Natural killer cell (primary cell): ENCODE measurements around the gene FER. TPM values are rescaled to one million over a fixed set of nuclear protein-coding genes. Genes with fewer than 3 reads are reported as not detected.

Experiments used
- ATAC-seq, 3 donors: fragments of 150-1000 bp in 2 of 3; fragments of 200-7000 bp in 1 of 3; cut with Tn5 transposase; 1 replicate in 1 of 3; 2 replicates in 2 of 3; pipeline ENCODE4 v1.10.0; 2021; ENCODE audit warnings: mild to moderate bottlenecking in 2 of 3, moderate library complexity in 2 of 3
- DNase-seq, 2 donors: peaks; one replicate each; pipeline versions ENCODE4 v3.0.0 to v3.0.0-alpha.2; 2013 to 2021; ENCODE audit warnings: mixed read lengths in 1 of 2
- H3K27ac ChIP-seq: one replicate; pipeline ENCODE4 v1.5.1; 2013; ENCODE audit warnings: mild to moderate bottlenecking, low read length
- H3K27me3 ChIP-seq: one replicate; pipeline ENCODE4 v1.6.1; 2013; ENCODE audit warnings: low read length; ENCODE audit not compliant: control insufficient read depth, insufficient read depth
- H3K36me3 ChIP-seq: one replicate; pipeline ENCODE4 v1.6.1; 2013; ENCODE audit warnings: low read length; ENCODE audit not compliant: control insufficient read depth, insufficient read depth
- H3K4me1 ChIP-seq: one replicate; pipeline ENCODE4 v1.6.1; 2013; ENCODE audit warnings: low read length; ENCODE audit not compliant: control insufficient read depth, insufficient read depth
- H3K4me3 ChIP-seq: one replicate; pipeline ENCODE4 v1.5.1; 2013; ENCODE audit warnings: low read length
- H3K9me3 ChIP-seq: one replicate; pipeline ENCODE4 v1.6.1; 2013; ENCODE audit warnings: low read length; ENCODE audit not compliant: control insufficient read depth, insufficient read depth
- H3K27ac Mint-ChIP-seq, 2 donors: one replicate each; pipeline ENCODE4 v1.8.0; 2022; ENCODE audit warnings: mild to moderate bottlenecking in 2 of 2, mixed read lengths in 2 of 2, moderate library complexity in 1 of 2
- H3K27me3 Mint-ChIP-seq, 2 donors: one replicate each; pipeline ENCODE4 v1.8.0; 2022; ENCODE audit warnings: low read depth in 2 of 2, mixed read lengths in 2 of 2
- H3K36me3 Mint-ChIP-seq: one replicate; pipeline ENCODE4 v1.8.0; 2022; ENCODE audit warnings: mixed read lengths
- H3K4me1 Mint-ChIP-seq, 2 donors: one replicate each; pipeline ENCODE4 v1.8.0; 2022; ENCODE audit warnings: mixed read lengths in 2 of 2
- H3K4me3 Mint-ChIP-seq: one replicate; pipeline ENCODE4 v1.8.0; 2022; ENCODE audit warnings: mild to moderate bottlenecking, moderate library complexity, mixed read lengths
- H3K9me3 Mint-ChIP-seq, 2 donors: one replicate each; pipeline ENCODE4 v1.8.0; 2022; ENCODE audit warnings: mixed read lengths in 2 of 2
- WGBS: methylation state at CpG from one replicate; pipeline ENCODE4 v1.1.7; 2013; ENCODE audit warnings: missing lambda C conversion rate; ENCODE audit not compliant: insufficient coverage; 5-methylcytosine and 5-hydroxymethylcytosine counted together
- intact Hi-C: fragments of 100-400 bp; cut with micrococcal nuclease; formaldehyde crosslinking; loops from one replicate; pipeline ENCODE4 v1.14.2; 2022
- total RNA-seq, 4 donors: library from RNA; stranded (reverse); fragments of 120-200 nt in 1 of 4; gene quantifications; one replicate each; pipeline versions ENCODE4 v1.2.3 to v1.2.4, GENCODE V29; 2013 to 2022
- TF ChIP-seq, protein P1 (sequence below): fragments of 200-600 bp; IDR thresholded peaks from one replicate; pipeline ENCODE4 v1.8.0; 2022; ENCODE audit warnings: antibody characterized with exemption

Gene FER
- total RNA-seq, 3 donors from 2014 or later (not counting 1 experiment from before 2014, with no cell fraction given): 17.3 to 25.2 (median 19.4) TPM

DNA sequence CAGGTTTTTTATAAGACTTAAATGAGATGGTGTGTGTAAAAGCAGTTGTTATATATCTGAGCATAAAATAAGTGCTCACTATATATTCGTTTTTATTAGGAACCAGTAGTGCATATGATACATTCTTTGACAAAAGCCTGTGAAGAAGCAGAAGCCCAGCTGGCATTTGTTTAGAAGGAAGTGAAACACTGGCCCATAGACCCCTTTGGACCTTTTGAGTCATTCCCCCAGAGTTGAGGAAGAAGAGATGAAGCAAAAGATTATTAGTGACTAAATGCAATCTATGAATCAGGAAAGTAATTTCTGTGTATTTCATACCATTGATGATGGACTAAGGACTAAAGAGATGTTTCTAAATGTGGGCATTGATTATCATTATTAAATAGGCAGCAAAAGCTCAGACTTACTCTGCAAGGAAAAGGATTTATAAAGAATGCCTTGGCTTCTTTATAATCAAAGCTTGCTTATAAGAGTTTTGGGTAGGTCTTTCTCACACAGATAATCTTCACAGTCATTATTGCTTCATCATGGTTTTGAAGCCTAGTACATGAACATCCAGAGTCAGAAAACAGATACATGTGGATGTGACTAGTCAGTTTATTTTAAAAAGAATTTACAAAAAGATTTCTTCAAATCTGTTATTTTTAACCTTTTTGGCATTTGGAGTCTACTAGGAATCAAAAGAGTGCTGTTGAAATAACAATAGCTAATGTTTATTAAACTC lies 16.9 kb upstream of the FER start:
- peaks cover 10% of the 10 kb centered on the region for H3K4me1 ChIP-seq
- no peak overlapping the region for H3K27ac ChIP-seq
- H3K27ac Mint-ChIP-seq: no peak overlapping the region
- no peak overlapping the region for H3K4me3 Mint-ChIP-seq
- H3K27me3 Mint-ChIP-seq: peaks cover 3 to 6% of the 10 kb centered on the region in 2 donors
- H3K36me3 ChIP-seq: no peaks in the 10 kb centered on the region
- H3K4me1 Mint-ChIP-seq: peaks cover 25 to 33% of the 10 kb centered on the region in 2 donors
- no peaks in the 10 kb centered on the region for H3K9me3 Mint-ChIP-seq
- DNase-seq (no peak), ATAC-seq (no peak)
- H3K36me3 Mint-ChIP-seq: no peaks in the 10 kb centered on the region
- H3K27me3 ChIP-seq: no peaks in the 10 kb centered on the region
- 100% methylated on average over 1 of the region's 1 CpG for WGBS
- TF ChIP-seq, protein P1, sequence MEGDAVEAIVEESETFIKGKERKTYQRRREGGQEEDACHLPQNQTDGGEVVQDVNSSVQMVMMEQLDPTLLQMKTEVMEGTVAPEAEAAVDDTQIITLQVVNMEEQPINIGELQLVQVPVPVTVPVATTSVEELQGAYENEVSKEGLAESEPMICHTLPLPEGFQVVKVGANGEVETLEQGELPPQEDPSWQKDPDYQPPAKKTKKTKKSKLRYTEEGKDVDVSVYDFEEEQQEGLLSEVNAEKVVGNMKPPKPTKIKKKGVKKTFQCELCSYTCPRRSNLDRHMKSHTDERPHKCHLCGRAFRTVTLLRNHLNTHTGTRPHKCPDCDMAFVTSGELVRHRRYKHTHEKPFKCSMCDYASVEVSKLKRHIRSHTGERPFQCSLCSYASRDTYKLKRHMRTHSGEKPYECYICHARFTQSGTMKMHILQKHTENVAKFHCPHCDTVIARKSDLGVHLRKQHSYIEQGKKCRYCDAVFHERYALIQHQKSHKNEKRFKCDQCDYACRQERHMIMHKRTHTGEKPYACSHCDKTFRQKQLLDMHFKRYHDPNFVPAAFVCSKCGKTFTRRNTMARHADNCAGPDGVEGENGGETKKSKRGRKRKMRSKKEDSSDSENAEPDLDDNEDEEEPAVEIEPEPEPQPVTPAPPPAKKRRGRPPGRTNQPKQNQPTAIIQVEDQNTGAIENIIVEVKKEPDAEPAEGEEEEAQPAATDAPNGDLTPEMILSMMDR: no peak
- H3K9me3 ChIP-seq: no peaks in the 10 kb centered on the region
- intact Hi-C loops: no loop called here
- H3K4me3 ChIP-seq: no peak overlapping the region

GRCh38 chr5:108735790-108736189 lies 11.9 kb upstream of the FER start:
- Histone ChIP-seq H3K27me3 (no peaks in the 10 kb centered on the region), H3K4me1 (no peaks in the 10 kb centered on the region), H3K36me3 (no peaks in the 10 kb centered on the region), H3K27ac (no peak overlapping the region), H3K4me3 (no peak overlapping the region), H3K9me3 (no peaks in the 10 kb centered on the region)
- intact Hi-C loops: no loop called here
- H3K9me3 Mint-ChIP-seq: no peaks in the 10 kb centered on the region
- DNase-seq (no peak), ATAC-seq (no peak)
- H3K4me1 Mint-ChIP-seq: no peaks in the 10 kb centered on the region
- WGBS: 73% methylated on average over 5 of the region's 5 CpGs
- H3K27ac Mint-ChIP-seq: no peak overlapping the region
- TF ChIP-seq, protein P1: no peak
- peaks cover 11 to 27% of the 10 kb centered on the region in 2 donors for H3K27me3 Mint-ChIP-seq
- H3K36me3 Mint-ChIP-seq: no peaks in the 10 kb centered on the region
- no peak overlapping the region for H3K4me3 Mint-ChIP-seq

GRCh38 chr5:108736855-108737254 lies 10.8 kb upstream of the FER start:
- H3K4me3 ChIP-seq: no peak overlapping the region
- no peak overlapping the region for H3K27ac ChIP-seq
- intact Hi-C loops: no loop called here
- Mint-ChIP-seq H3K36me3 (no peaks in the 10 kb centered on the region), H3K4me1 (no peaks in the 10 kb centered on the region), H3K27ac (no peak overlapping the region), H3K9me3 (no peaks in the 10 kb centered on the region), H3K27me3 (peaks cover 13 to 27% of the 10 kb centered on the region in 2 donors), H3K4me3 (no peak overlapping the region)
- no peaks in the 10 kb centered on the region for H3K36me3 ChIP-seq
- H3K4me1 ChIP-seq: no peaks in the 10 kb centered on the region
- ATAC-seq (no peak), DNase-seq (no peak)
- WGBS: 69% methylated on average over 4 of the region's 7 CpGs
- H3K9me3 ChIP-seq: no peaks in the 10 kb centered on the region
- H3K27me3 ChIP-seq: no peaks in the 10 kb centered on the region
- TF ChIP-seq, protein P1: no peak

DNA sequence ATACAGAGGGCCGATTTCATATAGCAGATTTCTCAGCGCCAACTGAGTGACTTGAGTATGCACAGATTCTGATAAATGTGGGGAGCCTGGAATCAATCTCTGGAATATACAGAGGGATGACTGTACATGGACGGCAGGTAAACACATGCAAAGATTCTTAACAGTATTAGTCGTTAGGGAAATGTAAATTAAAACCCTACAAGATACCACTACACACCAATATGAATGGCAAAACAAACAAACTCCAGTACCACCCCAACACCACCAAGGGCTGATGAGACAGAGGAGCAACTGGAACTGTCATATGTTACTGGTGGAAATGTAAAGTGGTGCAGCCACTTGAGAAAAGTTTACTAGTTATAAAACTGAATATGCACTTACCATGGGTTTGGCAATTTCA lies 8.3 kb upstream of the FER start:
- H3K4me3 Mint-ChIP-seq: no peak overlapping the region
- Histone ChIP-seq H3K36me3 (no peaks in the 10 kb centered on the region), H3K4me3 (no peak overlapping the region), H3K4me1 (no peaks in the 10 kb centered on the region), H3K9me3 (no peaks in the 10 kb centered on the region), H3K27ac (no peak overlapping the region), H3K27me3 (no peaks in the 10 kb centered on the region)
- TF ChIP-seq, protein P1: no peak
- no peaks in the 10 kb centered on the region for H3K36me3 Mint-ChIP-seq
- no peak overlapping the region for H3K27ac Mint-ChIP-seq
- intact Hi-C loops: no loop called here
- DNase-seq (no peak), ATAC-seq (no peak)
- WGBS: 94% methylated on average over 4 of the region's 4 CpGs
- H3K9me3 Mint-ChIP-seq: no peaks in the 10 kb centered on the region
- H3K4me1 Mint-ChIP-seq: no peaks in the 10 kb centered on the region
- H3K27me3 Mint-ChIP-seq: peaks cover 13 to 27% of the 10 kb centered on the region in 2 donors
